ENCODE results near the gene KCNJ2.

- TF ChIP-seq CTCF (IDR thresholded peaks at IDR 0.05) (no peak), POLR2A (IDR thresholded peaks at IDR 0.05) (no peak), EP300 (IDR thresholded peaks at IDR 0.05) (no peak)
These were observed 29.8 kb upstream of the KCNJ2 start for GRCh38 chr17:70139449-70139993.
